HCT116 (cell line): Measurements from ENCODE around the gene SGMS1. TPM values are rescaled to one million over a fixed set of nuclear protein-coding genes. Genes with fewer than 3 reads are reported as not detected.

Source experiments
- ATAC-seq: fragments of 200-7000 bp; cut with Tn5 transposase; 2 replicates; pipeline ENCODE4 v1.9.1; 2020; ENCODE audit warnings: mild to moderate bottlenecking, moderate library complexity
- BruUV-seq: library from RNA; stranded (reverse); fragments of 400-500 nt; replicated peaks from 2 replicates; lab custom pipeline; 2021; lab: Mats Ljungman, UMichigan
- CTCF ChIA-PET: fragments of 300-600 bp; sonication (Branson Sonifier 250); formaldehyde crosslinking; loops from one replicate; lab custom pipeline; 2021; ENCODE audit warnings: antibody characterized with exemption; lab: Charles Lee
- POLR2A ChIA-PET: fragments of 300-600, 350-600 bp; sonication (Branson Sonifier 250); formaldehyde crosslinking; loops from one replicate; lab custom pipeline; 2021; ENCODE audit warnings: antibody characterized with exemption; lab: Charles Lee
- RAD21 ChIA-PET, 2 experiments: fragments of 300-600 bp; sonication (Branson Sonifier 250); formaldehyde crosslinking; loops; one replicate each; lab custom pipeline; 2023; ENCODE audit warnings: low total read pairs in 2 of 2; ENCODE audit not compliant: uncharacterized antibody in 2 of 2, unreplicated experiment in 2 of 2, low non-redundant PET in 1 of 2; lab: Charles Lee
- DNase-seq: peaks from one replicate; pipeline ENCODE4 v3.0.0-alpha.2; 2010; ENCODE audit warnings: low read depth, low spot score
- H2AFZ ChIP-seq: fragments of 200-600 bp; shearing (Covaris generic), sonication (generic); 2 replicates; pipeline ENCODE4 v1.6.1; 2017; ENCODE audit warnings: low read depth, mixed run types, mixed read lengths, antibody characterized with exemption, low read length; ENCODE audit not compliant: poor library complexity, severe bottlenecking
- H3K27ac ChIP-seq: 2 replicates; pipeline ENCODE4 v1.5.1; 2012; ENCODE audit warnings: low read depth, low read length
- H3K27me3 ChIP-seq: fragments of 200-600 bp; sonication (generic); 2 replicates; pipeline ENCODE4 v1.6.1; 2016; ENCODE audit warnings: mixed run types, low read length, mixed read lengths; ENCODE audit not compliant: insufficient read depth
- H3K36me3 ChIP-seq, 2 experiments: fragments of 200-500 bp in 1 of 2; fragments of 200-600 bp in 1 of 2; sonication (Bioruptor generic) in 1 of 2; sonication (generic) in 1 of 2; 2 replicates each; pipeline versions ENCODE4 v1.5.1 to v1.6.1; 2014 to 2016; ENCODE audit warnings: low read length in 2 of 2, inconsistent platforms in 1 of 2, mixed read lengths in 1 of 2, mixed run types in 1 of 2; ENCODE audit not compliant: insufficient read depth in 2 of 2, control insufficient read depth in 1 of 2
- H3K4me1 ChIP-seq, 2 experiments: fragments of 200-600 bp in 1 of 2; sonication (generic) in 1 of 2; 2 replicates each; pipeline versions ENCODE4 v1.5.1 to v1.6.1; 2012 to 2017; ENCODE audit warnings: low read length in 2 of 2, inconsistent platforms in 1 of 2, mild to moderate bottlenecking in 1 of 2, mixed read lengths in 1 of 2, mixed run types in 1 of 2, moderate library complexity in 1 of 2; ENCODE audit not compliant: insufficient read depth in 2 of 2, control insufficient read depth in 1 of 2
- H3K4me2 ChIP-seq: fragments of 200-600 bp; sonication (generic); 2 replicates; pipeline ENCODE4 v1.6.1; 2017; ENCODE audit warnings: mixed run types, low read length, mixed read lengths
- H3K4me3 ChIP-seq, 2 experiments: fragments of 200-600 bp in 1 of 2; sonication (generic) in 1 of 2; replicated peaks in 1 of 2; 2 replicates each; pipeline ENCODE4 v1.5.1; 2011 to 2016; ENCODE audit warnings: low read length in 2 of 2, control low read depth in 1 of 2, low read depth in 1 of 2, mild to moderate bottlenecking in 1 of 2, mixed read lengths in 1 of 2, mixed run types in 1 of 2
- H3K79me2 ChIP-seq: fragments of 200-600 bp; sonication (generic); 2 replicates; pipeline ENCODE4 v1.6.1; 2017; ENCODE audit warnings: mild to moderate bottlenecking, mixed run types, low read length, moderate library complexity, mixed read lengths; ENCODE audit not compliant: insufficient read depth
- H3K9ac ChIP-seq: fragments of 200-600 bp; sonication (generic); 2 replicates; pipeline ENCODE4 v1.6.1; 2016; ENCODE audit warnings: low read length, mixed read lengths
- H3K9me2 ChIP-seq: fragments of 200-600 bp; sonication (generic), shearing (Covaris generic); 2 replicates; pipeline ENCODE4 v1.6.1; 2017; ENCODE audit warnings: mixed run types, mild to moderate bottlenecking, moderate library complexity; ENCODE audit not compliant: insufficient read depth
- H3K9me3 ChIP-seq, 2 experiments: fragments of 200-500 bp in 1 of 2; fragments of 200-600 bp in 1 of 2; sonication (Bioruptor generic) in 1 of 2; sonication (generic) in 1 of 2; 2 replicates each; pipeline ENCODE4 v1.6.1; 2014 to 2017; ENCODE audit warnings: low read length in 2 of 2, mixed read lengths in 2 of 2, inconsistent platforms in 1 of 2, low read depth in 1 of 2, mild to moderate bottlenecking in 1 of 2, mixed run types in 1 of 2, moderate library complexity in 1 of 2; ENCODE audit not compliant: control insufficient read depth in 1 of 2, insufficient read depth in 1 of 2
- H4K20me1 ChIP-seq: fragments of 200-600 bp; sonication (generic), shearing (Covaris generic); 2 replicates; pipeline ENCODE4 v1.6.1; 2017; ENCODE audit warnings: mixed run types, mild to moderate bottlenecking, moderate library complexity; ENCODE audit not compliant: insufficient read depth
- CBX3 ChIP-seq: IDR thresholded peaks from 2 replicates; pipeline ENCODE4 v1.6.1; 2012; ENCODE audit warnings: low read depth
- EGR1 ChIP-seq: IDR thresholded peaks from 2 replicates; pipeline ENCODE4 v1.6.1; 2012; ENCODE audit warnings: low read depth
- EZH2phosphoT487 ChIP-seq: fragments of 200-600 bp; IDR thresholded peaks from 2 replicates; pipeline ENCODE4 v1.6.1; 2018; ENCODE audit warnings: antibody characterized with exemption, borderline replicate concordance
- SP1 ChIP-seq: IDR thresholded peaks from 2 replicates; pipeline ENCODE4 v1.6.1; 2012; ENCODE audit warnings: low read depth
- SRF ChIP-seq: IDR thresholded peaks from 2 replicates; pipeline ENCODE4 v1.6.1; 2012; ENCODE audit warnings: low read depth
- ZBTB33 ChIP-seq: IDR thresholded peaks from 2 replicates; pipeline ENCODE4 v1.6.1; 2011; ENCODE audit warnings: mild to moderate bottlenecking, low read length, moderate library complexity; ENCODE audit not compliant: insufficient replicate concordance; ENCODE audit errors: extremely low read depth
- intact Hi-C: fragments of 100-400 bp; cut with micrococcal nuclease; formaldehyde crosslinking; loops from 2 replicates; pipeline ENCODE4 v1.10.0; 2022
- total RNA-seq: library from RNA; stranded (reverse); gene quantifications from one replicate; pipeline ENCODE4 v1.2.1, GENCODE V29; 2021; ENCODE audit not compliant: unreplicated experiment

SGMS1 gene
- total RNA-seq, 1 experiment from 2014 or later, result 29.1 TPM

GRCh38 chr10:50556237-50557120 is 67.3 kb downstream of the SGMS1 start:
- RAD21 ChIA-PET, result no interaction called here
- Histone ChIP-seq H3K79me2 (peaks cover 7% of the 10 kb centered on the region; the same call in 1 of the 2 replicates), H3K36me3 (no peaks in the 10 kb centered on the region), H3K9me3 (no peaks in the 10 kb centered on the region), H3K9ac (no peak overlapping the region), H3K4me3 (no peak overlapping the region)
- DNase-seq, result no peak
- intact Hi-C loops, result no loop called here
- TF ChIP-seq ZBTB33 (no peak), SRF (no peak), CBX3 (no peak), SP1 (no peak), EZH2phosphoT487 (no peak), EGR1 (no peak)
- TF ChIP-seq, all 23 proteins: peak for 0
- Histone ChIP-seq H3K9me2 (no peaks in the 10 kb centered on the region), H2AFZ (no peak overlapping the region), H3K4me2 (no peak overlapping the region), H3K27me3 (no peaks in the 10 kb centered on the region), H4K20me1 (no peaks in the 10 kb centered on the region), H3K27ac (no peak overlapping the region), H3K4me1 (no peaks in the 10 kb centered on the region; a peak in 1 of 4 replicates)
- POLR2A ChIA-PET, result no interaction called here
- ATAC-seq, result no peak
- BruUV-seq, result no TSS peak
- CTCF ChIA-PET, result no interaction called here
